ENCODE results near the gene SLC10A6. TPM values are rescaled to one million over a fixed set of nuclear protein-coding genes. Genes with fewer than 3 reads are reported as not detected.

Gene SLC10A6
- total RNA-seq, 1 donor from 2014 or later = not detected

DNA sequence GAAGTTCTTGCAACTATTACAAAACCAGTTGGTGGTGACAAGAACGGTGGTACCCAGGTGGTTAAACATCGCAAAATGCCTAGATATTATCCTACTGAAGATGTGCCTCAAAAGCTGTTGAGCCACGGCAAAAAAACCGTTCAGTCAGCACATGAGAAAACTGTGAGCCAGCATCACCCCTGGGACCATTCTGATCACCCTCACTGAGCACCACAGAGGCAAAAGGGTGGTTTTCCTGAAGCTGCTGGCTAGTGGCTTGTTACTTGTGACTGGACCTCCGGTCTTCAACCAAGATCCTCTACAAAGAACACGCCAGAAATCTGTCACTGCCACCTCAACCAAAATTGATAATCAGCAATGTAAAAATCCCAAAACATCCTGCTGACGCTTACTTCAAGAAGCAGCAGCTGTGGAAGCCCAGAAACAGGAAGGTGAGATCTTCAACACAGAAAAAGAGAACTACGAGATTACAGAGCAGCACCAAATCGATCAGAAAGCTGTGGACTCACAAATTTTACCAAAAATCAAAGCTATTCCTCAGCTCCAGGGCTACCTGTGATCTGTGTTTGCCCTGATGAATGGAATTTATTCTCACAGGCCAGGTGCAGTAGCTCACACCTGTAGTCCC lies 21.4 kb upstream of the SLC10A6 start:
- H3K36me3 Mint-ChIP-seq (ENCODE audit: unreplicated experiment) = no peaks in the 10 kb centered on the region
- no peak overlapping the region for H3K27ac Mint-ChIP-seq (ENCODE audit: unreplicated experiment)
- H3K4me1 Mint-ChIP-seq (ENCODE audit: unreplicated experiment) = peaks cover 6% of the 10 kb centered on the region
- DNase-seq (ENCODE audit: extremely low spot score, unreplicated experiment) = no peak
- TF ChIP-seq, protein P1, sequence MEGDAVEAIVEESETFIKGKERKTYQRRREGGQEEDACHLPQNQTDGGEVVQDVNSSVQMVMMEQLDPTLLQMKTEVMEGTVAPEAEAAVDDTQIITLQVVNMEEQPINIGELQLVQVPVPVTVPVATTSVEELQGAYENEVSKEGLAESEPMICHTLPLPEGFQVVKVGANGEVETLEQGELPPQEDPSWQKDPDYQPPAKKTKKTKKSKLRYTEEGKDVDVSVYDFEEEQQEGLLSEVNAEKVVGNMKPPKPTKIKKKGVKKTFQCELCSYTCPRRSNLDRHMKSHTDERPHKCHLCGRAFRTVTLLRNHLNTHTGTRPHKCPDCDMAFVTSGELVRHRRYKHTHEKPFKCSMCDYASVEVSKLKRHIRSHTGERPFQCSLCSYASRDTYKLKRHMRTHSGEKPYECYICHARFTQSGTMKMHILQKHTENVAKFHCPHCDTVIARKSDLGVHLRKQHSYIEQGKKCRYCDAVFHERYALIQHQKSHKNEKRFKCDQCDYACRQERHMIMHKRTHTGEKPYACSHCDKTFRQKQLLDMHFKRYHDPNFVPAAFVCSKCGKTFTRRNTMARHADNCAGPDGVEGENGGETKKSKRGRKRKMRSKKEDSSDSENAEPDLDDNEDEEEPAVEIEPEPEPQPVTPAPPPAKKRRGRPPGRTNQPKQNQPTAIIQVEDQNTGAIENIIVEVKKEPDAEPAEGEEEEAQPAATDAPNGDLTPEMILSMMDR (IDR thresholded peaks at IDR 0.05) = no peak
- H3K4me3 Mint-ChIP-seq (ENCODE audit: unreplicated experiment) = no peak overlapping the region
- no peaks in the 10 kb centered on the region for H3K9me3 Mint-ChIP-seq (ENCODE audit: unreplicated experiment)
- H3K27me3 Mint-ChIP-seq (ENCODE audit: unreplicated experiment) = peaks cover 7% of the 10 kb centered on the region

DNA sequence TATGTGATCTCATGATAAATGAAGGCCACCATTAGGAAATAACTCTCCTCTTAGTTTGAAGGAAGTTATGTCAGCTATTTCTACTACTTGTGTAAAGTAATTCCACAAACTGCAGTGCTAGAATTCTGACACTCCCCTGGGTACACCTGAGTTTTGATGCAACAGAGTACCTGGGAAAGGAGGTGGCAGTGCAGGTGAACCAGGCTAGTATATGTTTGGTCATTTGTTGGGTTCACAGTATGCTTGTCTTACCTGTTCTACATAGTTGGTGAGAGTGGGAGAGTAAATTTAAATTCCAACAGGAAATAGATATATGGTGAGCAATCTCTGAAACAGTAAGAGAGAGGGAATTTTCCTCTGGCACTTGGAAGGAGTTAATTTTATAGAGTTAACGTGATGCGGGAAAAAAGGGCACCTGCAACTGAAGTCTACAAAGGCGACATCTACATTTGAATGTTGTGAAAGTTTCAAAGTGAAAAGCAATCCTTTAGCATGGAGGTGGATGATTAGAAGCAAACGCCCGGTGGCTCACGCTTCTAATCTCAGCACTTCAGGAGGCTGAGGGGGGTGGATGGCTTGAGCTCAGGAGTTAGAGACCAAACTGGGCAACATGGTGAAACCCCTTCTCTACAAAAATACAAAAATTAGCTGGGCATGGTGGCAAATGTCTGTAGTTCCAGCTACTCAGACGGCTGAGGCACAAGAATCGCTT lies 8.3 kb upstream of the SLC10A6 start:
- Mint-ChIP-seq H3K27me3 (ENCODE audit: unreplicated experiment) (no peaks in the 10 kb centered on the region), H3K4me1 (ENCODE audit: unreplicated experiment) (peaks cover 24% of the 10 kb centered on the region), H3K4me3 (ENCODE audit: unreplicated experiment) (no peak overlapping the region), H3K9me3 (ENCODE audit: unreplicated experiment) (no peaks in the 10 kb centered on the region), H3K27ac (ENCODE audit: unreplicated experiment) (peak overlapping the region; percentile 25), H3K36me3 (ENCODE audit: unreplicated experiment) (no peaks in the 10 kb centered on the region)
- TF ChIP-seq, protein P1 (IDR thresholded peaks at IDR 0.05) = no peak
- no peak for DNase-seq (ENCODE audit: extremely low spot score, unreplicated experiment)

DNA sequence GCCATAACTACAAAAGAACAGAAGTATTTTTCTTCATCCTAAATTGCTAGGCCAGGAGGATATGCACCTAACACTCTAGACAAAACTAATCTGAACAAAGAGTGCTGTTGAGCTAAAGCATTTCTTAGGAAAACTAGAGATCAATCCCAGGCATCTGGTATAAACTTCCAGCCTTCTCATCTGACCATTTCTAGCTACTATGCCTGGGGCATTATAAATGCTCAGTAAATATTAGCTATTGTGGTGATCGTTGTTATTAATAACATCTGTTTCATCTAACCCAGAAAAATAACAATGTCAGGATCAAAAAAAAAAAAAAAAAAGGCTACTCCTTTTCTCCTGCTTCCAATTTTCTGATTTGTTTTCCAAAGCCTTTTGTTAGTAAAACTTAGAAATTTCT lies 7.7 kb upstream of the SLC10A6 start:
- peaks cover 24% of the 10 kb centered on the region for H3K4me1 Mint-ChIP-seq (ENCODE audit: unreplicated experiment)

DNA sequence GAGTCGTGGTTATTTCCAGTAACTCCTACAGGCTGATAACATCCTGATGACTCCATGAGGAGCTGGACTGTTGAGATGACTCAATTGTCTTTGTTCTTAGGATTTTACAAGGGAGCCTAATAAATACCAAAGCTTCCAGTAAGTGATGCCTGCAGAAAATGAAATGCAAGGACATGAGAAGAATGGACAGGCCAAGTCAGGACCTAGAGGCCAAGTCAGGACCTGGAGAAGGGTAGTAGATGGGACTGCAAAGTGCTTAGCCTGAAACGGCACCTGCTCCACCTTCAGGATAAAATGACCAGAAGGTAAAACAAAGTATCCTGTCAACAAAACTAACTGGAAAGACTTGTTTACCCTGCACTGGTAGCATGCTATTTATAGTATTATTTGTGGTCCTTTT lies 6.4 kb upstream of the SLC10A6 start:
- Mint-ChIP-seq H3K4me1 (ENCODE audit: unreplicated experiment) (peaks cover 24% of the 10 kb centered on the region), H3K4me3 (ENCODE audit: unreplicated experiment) (no peak overlapping the region), H3K9me3 (ENCODE audit: unreplicated experiment) (no peaks in the 10 kb centered on the region), H3K27ac (ENCODE audit: unreplicated experiment) (no peak overlapping the region), H3K27me3 (ENCODE audit: unreplicated experiment) (peaks cover 2% of the 10 kb centered on the region), H3K36me3 (ENCODE audit: unreplicated experiment) (no peaks in the 10 kb centered on the region)
- no peak for DNase-seq (ENCODE audit: extremely low spot score, unreplicated experiment)
- TF ChIP-seq, protein P1 (IDR thresholded peaks at IDR 0.05) = no peak

More for the DNA sequence above, 7.7 kb upstream of the SLC10A6 start:
- Mint-ChIP-seq H3K36me3 (ENCODE audit: unreplicated experiment) (no peaks in the 10 kb centered on the region), H3K27me3 (ENCODE audit: unreplicated experiment) (no peaks in the 10 kb centered on the region), H3K4me3 (ENCODE audit: unreplicated experiment) (no peak overlapping the region), H3K9me3 (ENCODE audit: unreplicated experiment) (no peaks in the 10 kb centered on the region), H3K27ac (ENCODE audit: unreplicated experiment) (peak overlapping the region; percentile 42)
- TF ChIP-seq, protein P1 (IDR thresholded peaks at IDR 0.05) = no peak
- DNase-seq (ENCODE audit: extremely low spot score, unreplicated experiment) = no peak

DNA sequence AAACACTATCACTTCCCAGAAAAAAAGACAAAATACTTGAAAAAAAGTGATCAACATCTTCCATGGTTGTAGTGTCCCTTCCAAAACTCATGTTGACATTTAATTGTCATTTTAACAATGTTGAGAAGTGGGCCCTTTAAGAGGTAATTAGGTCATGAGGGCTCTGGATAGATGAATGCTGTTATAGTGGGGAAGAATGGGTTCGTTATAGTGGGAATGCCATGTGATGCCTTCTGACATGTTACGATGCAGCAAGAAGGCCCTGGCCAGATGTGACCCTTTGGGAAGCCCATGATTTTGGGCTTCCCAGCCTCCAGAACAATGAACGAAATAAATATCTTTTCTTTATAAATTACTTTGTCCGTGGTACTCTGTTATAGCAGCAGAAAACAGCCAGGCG lies 4.0 kb upstream of the SLC10A6 start:
- Mint-ChIP-seq H3K4me1 (ENCODE audit: unreplicated experiment) (peaks cover 34% of the 10 kb centered on the region), H3K27ac (ENCODE audit: unreplicated experiment) (no peak overlapping the region), H3K36me3 (ENCODE audit: unreplicated experiment) (no peaks in the 10 kb centered on the region), H3K4me3 (ENCODE audit: unreplicated experiment) (no peak overlapping the region), H3K27me3 (ENCODE audit: unreplicated experiment) (peaks cover 2% of the 10 kb centered on the region), H3K9me3 (ENCODE audit: unreplicated experiment) (no peaks in the 10 kb centered on the region)
- no peak for DNase-seq (ENCODE audit: extremely low spot score, unreplicated experiment)
- TF ChIP-seq, protein P1 (IDR thresholded peaks at IDR 0.05) = no peak

All from osteocyte (in vitro differentiated cells).